Measurements from ENCODE around the gene CMTM4. TPM values are rescaled to one million over a fixed set of nuclear protein-coding genes. Genes with fewer than 3 reads are reported as not detected.
"Not testable (repeated sequence)": the region's sequence is repeated elsewhere in the genome, so short reads cannot be mapped to it uniquely, and the experiment has no call there.

The CMTM4 gene
- total RNA-seq, 2 experiments from 2014 or later = 1.1 to 1.2 TPM

GRCh38 chr16:66621973-66622372 is 74.6 kb downstream of the CMTM4 start:
- Mint-ChIP-seq H3K4me3 (no peak overlapping the region), H3K27me3 (no peaks in the 10 kb centered on the region), H3K36me3 (no peaks in the 10 kb centered on the region), H3K4me1 (peaks cover 12% of the 10 kb centered on the region), H3K27ac (no peak overlapping the region), H3K9me3 (ENCODE audit: low read depth) (no peaks in the 10 kb centered on the region)
- no peak for DNase-seq
- CTCF ChIA-PET = interaction anchor here (3.7 kb wide), 1 partner anchor 13 kb away, joined by 11 read pairs; no protein-coding TSS in a partner anchor
- ATAC-seq = no peak

GRCh38 chr16:66620429-66620795 is 76.1 kb downstream of the CMTM4 start:
- H3K27ac Mint-ChIP-seq = no peak overlapping the region

GRCh38 chr16:66619534-66620428 is 76.8 kb downstream of the CMTM4 start:
- Mint-ChIP-seq H3K27me3 (no peaks in the 10 kb centered on the region), H3K9me3 (ENCODE audit: low read depth) (no peaks in the 10 kb centered on the region), H3K4me1 (peaks cover 12% of the 10 kb centered on the region), H3K27ac (no peak overlapping the region), H3K36me3 (no peaks in the 10 kb centered on the region), H3K4me3 (no peak overlapping the region)
- CTCF ChIA-PET = interaction anchor here (1.1 to 3.0 kb wide), 5 partner anchors 11 to 248 kb away, joined by 4 to 9 read pairs (median 4); no protein-coding TSS in a partner anchor
- DNase-seq (no peak), ATAC-seq (no peak)

More at GRCh38 chr16:66620429-66620795, 76.1 kb downstream of the CMTM4 start:
- no peak for DNase-seq
- CTCF ChIA-PET = interaction anchor here (1.1 to 3.0 kb wide), 4 partner anchors 12 to 214 kb away, joined by 4 to 9 read pairs (median 4); no protein-coding TSS in a partner anchor
- Mint-ChIP-seq H3K36me3 (no peaks in the 10 kb centered on the region), H3K4me3 (no peak overlapping the region), H3K9me3 (ENCODE audit: low read depth) (no peaks in the 10 kb centered on the region), H3K27me3 (no peaks in the 10 kb centered on the region), H3K4me1 (peaks cover 12% of the 10 kb centered on the region)
- no peak for ATAC-seq

- Mint-ChIP-seq H3K4me1 (peaks cover 12% of the 10 kb centered on the region), H3K9me3 (ENCODE audit: low read depth) (no peaks in the 10 kb centered on the region)
- ATAC-seq = no peak
Measured at GRCh38 chr16:66618588-66619375, 77.8 kb downstream of the CMTM4 start.

GRCh38 chr16:66617728-66618127 is 78.8 kb downstream of the CMTM4 start:
- no peak overlapping the region for H3K27ac Mint-ChIP-seq
- H3K27me3 Mint-ChIP-seq = no peaks in the 10 kb centered on the region
- peaks cover 5% of the 10 kb centered on the region for H3K36me3 Mint-ChIP-seq
- ATAC-seq = no peak
- peaks cover 12% of the 10 kb centered on the region for H3K4me1 Mint-ChIP-seq
- CTCF ChIA-PET = interaction anchor here (0.9 to 2.2 kb wide), 5 partner anchors 9 to 250 kb away, joined by 4 to 11 read pairs (median 5); no protein-coding TSS in a partner anchor
- no peaks in the 10 kb centered on the region for H3K9me3 Mint-ChIP-seq (ENCODE audit: low read depth)
- DNase-seq = no peak
- no peak overlapping the region for H3K4me3 Mint-ChIP-seq

More at GRCh38 chr16:66618588-66619375, 77.8 kb downstream of the CMTM4 start:
- Mint-ChIP-seq H3K36me3 (no peaks in the 10 kb centered on the region), H3K4me3 (no peak overlapping the region), H3K27ac (no peak overlapping the region), H3K27me3 (no peaks in the 10 kb centered on the region)
- DNase-seq = no peak
- CTCF ChIA-PET = interaction anchor here (1.5 to 3.0 kb wide), 4 partner anchors 10 to 249 kb away, joined by 5 to 11 read pairs (median 8); no protein-coding TSS in a partner anchor

GRCh38 chr16:66617010-66617434 is 79.5 kb downstream of the CMTM4 start:
- Mint-ChIP-seq H3K27ac (no peak overlapping the region), H3K36me3 (peaks cover 8% of the 10 kb centered on the region), H3K4me1 (peaks cover 12% of the 10 kb centered on the region), H3K9me3 (ENCODE audit: low read depth) (no peaks in the 10 kb centered on the region), H3K4me3 (no peak overlapping the region), H3K27me3 (no peaks in the 10 kb centered on the region)
- no peak for ATAC-seq
- no peak for DNase-seq
- CTCF ChIA-PET = interaction anchor here (0.9 to 2.2 kb wide), 4 partner anchors 8 to 211 kb away, joined by 4 to 11 read pairs (median 5); no protein-coding TSS in a partner anchor

- Mint-ChIP-seq H3K4me1 (peaks cover 12% of the 10 kb centered on the region), H3K27me3 (no peaks in the 10 kb centered on the region), H3K9me3 (ENCODE audit: low read depth) (no peaks in the 10 kb centered on the region), H3K36me3 (peaks cover 9% of the 10 kb centered on the region), H3K27ac (no peak overlapping the region), H3K4me3 (no peak overlapping the region)
- ATAC-seq (no peak), DNase-seq (no peak)
- CTCF ChIA-PET = interaction anchor here (2.2 kb wide), 1 partner anchor 8 kb away, joined by 11 read pairs; no protein-coding TSS in a partner anchor
Measured at GRCh38 chr16:66616592-66616991, 80.0 kb downstream of the CMTM4 start.

- peaks cover 13% of the 10 kb centered on the region for H3K36me3 Mint-ChIP-seq
- no peak overlapping the region for H3K27ac Mint-ChIP-seq
- CTCF ChIA-PET = no interaction called here
- peaks cover 12% of the 10 kb centered on the region for H3K4me1 Mint-ChIP-seq
- no peak for ATAC-seq
- DNase-seq = no peak
- no peaks in the 10 kb centered on the region for H3K27me3 Mint-ChIP-seq
- no peak overlapping the region for H3K4me3 Mint-ChIP-seq
- no peaks in the 10 kb centered on the region for H3K9me3 Mint-ChIP-seq (ENCODE audit: low read depth)
Measured at GRCh38 chr16:66616169-66616568, 80.4 kb downstream of the CMTM4 start.

GRCh38 chr16:66614161-66614802 is 82.3 kb downstream of the CMTM4 start:
- Mint-ChIP-seq H3K4me3 (no peak overlapping the region), H3K27me3 (no peaks in the 10 kb centered on the region), H3K27ac (no peak overlapping the region), H3K4me1 (peaks cover 14% of the 10 kb centered on the region), H3K9me3 (ENCODE audit: low read depth) (no peaks in the 10 kb centered on the region), H3K36me3 (peaks cover 29% of the 10 kb centered on the region)
- ATAC-seq (no peak), DNase-seq (no peak)
- CTCF ChIA-PET = interaction anchor here (0.9 to 1.2 kb wide), 4 partner anchors 37 to 254 kb away, joined by 3 to 6 read pairs (median 3); partner anchors contain the start of gene NAE1

GRCh38 chr16:66612422-66612821 is 84.1 kb downstream of the CMTM4 start:
- ATAC-seq (no peak), DNase-seq (no peak)
- Mint-ChIP-seq H3K27ac (no peak overlapping the region), H3K9me3 (ENCODE audit: low read depth) (no peaks in the 10 kb centered on the region), H3K27me3 (no peaks in the 10 kb centered on the region), H3K4me1 (peaks cover 24% of the 10 kb centered on the region), H3K36me3 (peaks cover 38% of the 10 kb centered on the region), H3K4me3 (no peak overlapping the region)
- CTCF ChIA-PET = interaction anchor here (1.3 to 1.4 kb wide), 2 partner anchors 38 to 207 kb away, joined by 3 to 4 read pairs; no protein-coding TSS in a partner anchor

GRCh38 chr16:66611911-66612310 is 84.6 kb downstream of the CMTM4 start:
- H3K9me3 Mint-ChIP-seq (ENCODE audit: low read depth); DNase-seq; H3K27me3 Mint-ChIP-seq; H3K27ac Mint-ChIP-seq; ATAC-seq; H3K4me3 Mint-ChIP-seq: not testable (repeated sequence)
- peaks cover 38% of the 10 kb centered on the region for H3K36me3 Mint-ChIP-seq
- peaks cover 30% of the 10 kb centered on the region for H3K4me1 Mint-ChIP-seq
- CTCF ChIA-PET = interaction anchor here (1.3 to 1.4 kb wide), 2 partner anchors 39 to 206 kb away, joined by 3 to 4 read pairs; no protein-coding TSS in a partner anchor

- DNase-seq (no peak), ATAC-seq (no peak)
- H3K9me3 Mint-ChIP-seq (ENCODE audit: low read depth) = no peaks in the 10 kb centered on the region
- no peak overlapping the region for H3K27ac Mint-ChIP-seq
- peaks cover 40% of the 10 kb centered on the region for H3K36me3 Mint-ChIP-seq
- H3K4me1 Mint-ChIP-seq = peaks cover 40% of the 10 kb centered on the region
- no peak overlapping the region for H3K4me3 Mint-ChIP-seq
- CTCF ChIA-PET = interaction anchor here (1.1 to 4.3 kb wide), 8 partner anchors 13 to 258 kb away, joined by 3 to 24 read pairs (median 6); partner anchors contain the start of gene NAE1
- H3K27me3 Mint-ChIP-seq = no peaks in the 10 kb centered on the region
Measured at GRCh38 chr16:66610111-66610820, 86.3 kb downstream of the CMTM4 start.

Data from activated CD8-positive, alpha-beta memory T cell treated with anti-CD3 and anti-CD28 coated beads, Interleukin-2, amount 10 ng/mL, durations not matched to agents 7 days and 5 days (primary cell).